K562 (cell line): ENCODE measurements around the gene UBE2N. TPM values are rescaled to one million over a fixed set of nuclear protein-coding genes. Genes with fewer than 3 reads are reported as not detected.

ENCODE experiments used
- AFF4 ChIP-seq: sonication (generic); formaldehyde crosslinking; IDR thresholded peaks from 2 replicates; pipeline ENCODE4 v1.8.0; 2023; ENCODE audit warnings: mild to moderate bottlenecking, missing genetic modification reagents
- ARHGAP35 ChIP-seq: fragments of 450-650 bp; IDR thresholded peaks from 2 replicates; pipeline ENCODE4 v1.6.1; 2018; ENCODE audit not compliant: partially characterized antibody
- CBX3 ChIP-seq, 2 experiments: IDR thresholded peaks; 1 replicate in 1 of 2; 2 replicates in 1 of 2; pipeline ENCODE4 v1.6.1; 2012; ENCODE audit warnings: inconsistent platforms in 2 of 2, low read length in 2 of 2, borderline replicate concordance in 1 of 2, control low read depth in 1 of 2
- CHD1 ChIP-seq: fragments of 200-600 bp; sonication (generic); IDR thresholded peaks from one replicate; pipeline ENCODE4 v1.6.1; 2012; ENCODE audit warnings: mild to moderate bottlenecking, moderate library complexity, low read length, inconsistent platforms
- GABPB2 ChIP-seq: fragments of 250-450 bp; sonication (Bioruptor Pico); conservative IDR thresholded peaks from 2 replicates; pipeline ENCODE4 v1.5.1; 2021; ENCODE audit warnings: mild to moderate bottlenecking
- HDGF ChIP-seq: fragments of 450-650 bp; IDR thresholded peaks from 2 replicates; pipeline ENCODE4 v1.6.1; 2016
- HMGN3 ChIP-seq: IDR thresholded peaks from 2 replicates; pipeline ENCODE4 v1.6.1; 2011; ENCODE audit warnings: borderline replicate concordance, low read depth, mild to moderate bottlenecking, mixed read lengths, low read length; ENCODE audit not compliant: insufficient read length; ENCODE audit errors: extremely low read depth
- ILF3 ChIP-seq: fragments of 450-650 bp; IDR thresholded peaks from 2 replicates; pipeline ENCODE4 v1.6.1; 2018; ENCODE audit warnings: antibody characterized with exemption, mild to moderate bottlenecking, moderate library complexity, borderline replicate concordance
- MCM7 ChIP-seq, 2 experiments: fragments of 450-650 bp; IDR thresholded peaks; 2 replicates each; pipeline ENCODE4 v1.6.1; 2016 to 2018
- RUNX1 ChIP-seq: sonication (generic); IDR thresholded peaks from 2 replicates; pipeline ENCODE4 v1.6.1; 2016; ENCODE audit warnings: antibody characterized with exemption, low read depth
- SOX6 ChIP-seq: fragments of 450-650 bp; IDR thresholded peaks from 2 replicates; pipeline ENCODE4 v1.6.1; 2014; ENCODE audit warnings: mild to moderate bottlenecking
- THRAP3 ChIP-seq: fragments of 450-650 bp; IDR thresholded peaks from 2 replicates; pipeline ENCODE4 v1.6.1; 2016; ENCODE audit warnings: mild to moderate bottlenecking, inconsistent platforms, borderline replicate concordance
- TSHZ1 ChIP-seq: fragments of 250-450 bp; sonication (Bioruptor Pico); IDR thresholded peaks from 2 replicates; pipeline ENCODE4 v1.4.0; 2020; ENCODE audit warnings: mild to moderate bottlenecking, moderate library complexity
- U2AF2 ChIP-seq: fragments of 200-400 bp; formaldehyde crosslinking; optimal IDR thresholded peaks from 2 replicates; pipeline ENCODE3; 2017; ENCODE audit warnings: low read depth, mild to moderate bottlenecking, low read length
- ZFP1 ChIP-seq: fragments of 450-650 bp; formaldehyde crosslinking; IDR thresholded peaks from 2 replicates; pipeline ENCODE4 v1.4.0; 2020; ENCODE audit warnings: mild to moderate bottlenecking, mixed read lengths
- ZFPM2 ChIP-seq: fragments of 250-450 bp; sonication (Bioruptor Pico); IDR thresholded peaks from 2 replicates; pipeline ENCODE4 v1.5.1; 2022; ENCODE audit warnings: mild to moderate bottlenecking
- ZNF398 ChIP-seq: fragments of 250-450 bp; sonication (Bioruptor Pico); IDR thresholded peaks from 2 replicates; pipeline ENCODE4 v1.8.0; 2021; ENCODE audit warnings: moderate library complexity, mild to moderate bottlenecking, inconsistent platforms
- ZNF583 ChIP-seq: fragments of 250-450 bp; sonication (Bioruptor Pico); IDR thresholded peaks from 2 replicates; pipeline ENCODE4 v1.4.0; 2020
- ZNF586 ChIP-seq: fragments of 450-650 bp; formaldehyde crosslinking; conservative IDR thresholded peaks from 2 replicates; pipeline ENCODE4 v1.4.0; 2020; ENCODE audit warnings: mild to moderate bottlenecking, moderate library complexity
- polyA plus RNA-seq, 8 experiments: library from polyadenylated mRNA; depleted of rRNA in 4 of 8; stranded (reverse) in 5 of 8; unstranded in 3 of 8; fragments of >200 nt; fragmentation: Nextera tagmentation in 2 of 8; fragmentation: Illumina TruSeq in 1 of 8; extraction: Ambion mirVana in 2 of 8; extraction: Trizol in 1 of 8; gene quantifications; 2 replicates each; pipeline versions ENCODE4 v1.2.1 to v1.2.3, GENCODE V29; 2011 to 2014; ENCODE audit warnings: inconsistent platforms in 1 of 8, missing spikeins in 1 of 8
- total RNA-seq, 7 experiments: library from RNA; depleted of rRNA in 6 of 7; stranded (reverse); fragments of >200 nt in 6 of 7; fragmentation: Illumina TruSeq in 2 of 7; extraction: Trizol in 2 of 7; gene quantifications; 2 replicates each; pipeline versions ENCODE4 v1.2.1 to v1.2.3, GENCODE V29; 2011 to 2021; ENCODE audit warnings: low replicate concordance in 1 of 7

Gene UBE2N
- total and polyA plus RNA-seq, 9 of the 15 experiments (the other 6 are each of a cell fraction or from before 2014, with no cell fraction given) = 189 to 826 (median 260) TPM

GRCh38 chr12:93441617-93442410 is at the start of gene UBE2N (continued):
- no peak for TF ChIP-seq RUNX1
- TF ChIP-seq ZNF398 = no peak
- no peak for TF ChIP-seq MCM7 (IDR thresholded peaks at IDR 0.05)
- TF ChIP-seq ZNF583 (CRISPR knock-in tag) = no peak
- TF ChIP-seq CHD1 = no peak
- TF ChIP-seq U2AF2 = no peak
- no peak for TF ChIP-seq TSHZ1
- TF ChIP-seq ZFP1 = no peak
- no peak for TF ChIP-seq THRAP3
- TF ChIP-seq HMGN3 = no peak
- no peak for TF ChIP-seq ZNF586 (CRISPR knock-in tag)
- no peak for TF ChIP-seq HDGF
- TF ChIP-seq AFF4 = peak; percentile 57; the same call in 1 of the 2 replicates
- TF ChIP-seq GABPB2 (CRISPR knock-in tag) = no peak
- TF ChIP-seq ILF3 = no peak
- TF ChIP-seq ARHGAP35 = no peak
- TF ChIP-seq CBX3 (IDR thresholded peaks at IDR 0.05; ENCODE audit: borderline replicate concordance in 1 of 2, low read length in 2 of 2) = no peak
- no peak for TF ChIP-seq ZFPM2 (CRISPR knock-in tag)
- TF ChIP-seq SOX6 = peak; percentile 45; the same call in 1 of the 2 replicates
